ENCODE measurements around the gene SH3D19. TPM values are rescaled to one million over a fixed set of nuclear protein-coding genes. Genes with fewer than 3 reads are reported as not detected.
"Not testable (repeated sequence)": the region's sequence is repeated elsewhere in the genome, so short reads cannot be mapped to it uniquely, and the experiment has no call there.

The SH3D19 gene
- total RNA-seq, 4 donors from 2014 or later, result 117 to 200 (median 168) TPM

- peaks cover 0 to 11% (median 0%) of the 10 kb centered on the region in 3 donors for H3K4me1 ChIP-seq
- H3K9me3 ChIP-seq, result peaks cover 0 to 3% (median 0%) of the 10 kb centered on the region in 3 donors
- no peaks in the 10 kb centered on the region for H3K36me3 ChIP-seq
- H3K27ac ChIP-seq, result no peak overlapping the region
- TF ChIP-seq EP300 (IDR thresholded peaks at IDR 0.05) (no peak), POLR2A (IDR thresholded peaks at IDR 0.05) (no peak), CTCF (IDR thresholded peaks at IDR 0.05) (no peak), POLR2AphosphoS5 (IDR thresholded peaks at IDR 0.05) (no peak)
- no peak for ATAC-seq
- WGBS, 2 donors (ENCODE audit: low coverage in 1 of 2), result 88% methylated on average over 6 of the region's 7 CpGs
- H3K4me3 ChIP-seq, result no peak overlapping the region
- no peaks in the 10 kb centered on the region for H3K27me3 ChIP-seq
Observed at GRCh38 chr4:151287409-151287808, 38.0 kb downstream of the SH3D19 start.

DNA sequence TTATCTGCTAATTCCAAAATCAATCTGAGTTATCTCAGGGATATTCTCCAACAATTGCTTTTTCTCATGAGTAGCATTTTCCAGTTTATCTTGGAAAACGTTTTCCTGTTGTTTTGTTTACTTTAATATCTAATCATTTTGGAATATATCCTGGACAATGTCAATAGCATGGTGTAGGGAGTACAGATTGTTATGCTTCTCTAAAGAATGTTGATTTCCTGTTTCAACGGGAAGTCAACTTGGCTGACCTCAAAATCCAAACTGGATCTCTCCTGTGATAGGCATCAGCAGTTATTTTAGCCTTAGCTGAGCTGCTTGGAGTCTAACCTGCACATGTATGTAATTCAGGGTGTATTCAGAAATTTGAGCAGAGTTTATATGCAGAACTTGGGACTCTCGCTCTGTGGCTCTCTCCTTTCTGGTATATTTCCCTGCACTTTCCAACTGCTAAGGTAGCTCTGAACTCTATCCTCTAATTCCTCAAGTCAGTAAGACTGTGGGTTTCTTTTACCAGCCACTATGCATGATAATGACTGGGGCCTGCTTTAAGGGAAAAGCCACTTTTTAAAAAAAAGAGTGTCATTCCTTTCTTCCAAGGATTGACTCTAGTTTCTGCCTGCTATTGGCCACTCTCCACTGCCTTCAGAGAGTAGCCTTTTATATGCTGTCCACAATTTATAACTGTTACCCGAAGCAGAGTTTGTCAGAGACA is 40.7 kb downstream of the SH3D19 start:
- no peak for ATAC-seq
- H3K9me3 ChIP-seq, result peaks cover 0 to 3% (median 0%) of the 10 kb centered on the region in 3 donors
- TF ChIP-seq CTCF (IDR thresholded peaks at IDR 0.05) (no peak), EP300 (IDR thresholded peaks at IDR 0.05) (no peak), POLR2A (IDR thresholded peaks at IDR 0.05) (no peak), POLR2AphosphoS5 (IDR thresholded peaks at IDR 0.05) (no peak)
- H3K27me3 ChIP-seq, result no peaks in the 10 kb centered on the region
- 58 to 63% methylated on average over 3 to 4 of the region's 4 CpGs for WGBS, 2 donors (ENCODE audit: low coverage in 1 of 2)
- no peak overlapping the region for H3K4me3 ChIP-seq
- no peaks in the 10 kb centered on the region for H3K36me3 ChIP-seq
- peaks cover 0 to 18% (median 0%) of the 10 kb centered on the region in 3 donors for H3K4me1 ChIP-seq
- no peak overlapping the region for H3K27ac ChIP-seq

DNA sequence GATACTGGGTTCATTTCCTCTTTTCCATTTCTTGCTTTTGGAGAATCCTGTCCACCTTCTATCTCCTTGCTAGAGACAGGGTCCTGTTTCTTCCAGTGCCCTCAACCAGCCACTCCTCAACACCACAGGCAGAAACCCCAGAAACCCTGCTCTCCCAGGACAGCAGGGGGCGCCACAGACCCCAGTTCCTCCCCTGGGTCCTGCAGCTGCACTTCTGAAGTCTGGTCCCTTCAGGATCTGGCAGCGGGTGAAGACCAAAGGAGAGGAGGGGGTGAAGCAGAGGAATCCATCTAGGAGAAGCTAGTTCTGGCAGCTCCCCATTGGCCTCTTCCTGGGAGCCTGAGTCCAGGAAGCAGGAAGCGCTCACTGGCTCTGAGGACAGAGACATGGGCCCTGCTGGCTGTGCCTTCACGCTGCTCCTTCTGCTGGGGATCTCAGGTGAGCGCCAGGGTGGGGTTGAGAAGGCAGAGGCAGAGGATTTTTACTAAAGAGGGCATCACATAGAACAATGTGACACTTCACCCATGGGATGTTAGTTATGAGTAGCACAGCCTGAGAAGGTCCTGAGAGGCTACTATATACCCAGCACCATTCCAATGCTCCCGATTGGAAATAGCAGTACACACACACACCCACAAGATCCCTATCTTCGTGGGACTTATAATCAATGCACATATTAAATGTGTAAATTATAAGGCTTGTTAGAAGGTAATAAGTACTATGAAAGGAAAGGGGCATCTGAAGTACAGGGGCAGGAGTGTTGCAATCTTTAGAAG is 48.4 kb downstream of the SH3D19 start, which contains the start of gene PRSS48:
Gene PRSS48 (plus strand): TSS at position 375 of the 776 bp plus-strand sequence. CDS start 12 bp downstream, at position 387.
- ATAC-seq, result peak; percentile 36
- Histone ChIP-seq H3K9me3 (no peaks in the 10 kb centered on the region), H3K4me1 (peaks cover 0 to 24% (median 0%) of the 10 kb centered on the region in 3 donors), H3K27me3 (no peaks in the 10 kb centered on the region), H3K36me3 (no peaks in the 10 kb centered on the region), H3K4me3 (no peak within 1 kb of the TSS), H3K27ac (no peak within 1 kb of the TSS)
- TF ChIP-seq CTCF (IDR thresholded peaks at IDR 0.05) (peak; percentile 14 to 73 (median 40)), POLR2A (IDR thresholded peaks at IDR 0.05) (no peak)
- 72 to 83% methylated on average over 2 to 3 of the region's 7 CpGs for WGBS, 2 donors (ENCODE audit: low coverage in 1 of 2)

- not testable (repeated sequence) for H3K4me3 ChIP-seq, H3K27ac ChIP-seq, H3K4me1 ChIP-seq, ATAC-seq, H3K36me3 ChIP-seq, H3K9me3 ChIP-seq, H3K27me3 ChIP-seq
Observed at GRCh38 chr4:151268905-151269304, 56.5 kb downstream of the SH3D19 start.

DNA sequence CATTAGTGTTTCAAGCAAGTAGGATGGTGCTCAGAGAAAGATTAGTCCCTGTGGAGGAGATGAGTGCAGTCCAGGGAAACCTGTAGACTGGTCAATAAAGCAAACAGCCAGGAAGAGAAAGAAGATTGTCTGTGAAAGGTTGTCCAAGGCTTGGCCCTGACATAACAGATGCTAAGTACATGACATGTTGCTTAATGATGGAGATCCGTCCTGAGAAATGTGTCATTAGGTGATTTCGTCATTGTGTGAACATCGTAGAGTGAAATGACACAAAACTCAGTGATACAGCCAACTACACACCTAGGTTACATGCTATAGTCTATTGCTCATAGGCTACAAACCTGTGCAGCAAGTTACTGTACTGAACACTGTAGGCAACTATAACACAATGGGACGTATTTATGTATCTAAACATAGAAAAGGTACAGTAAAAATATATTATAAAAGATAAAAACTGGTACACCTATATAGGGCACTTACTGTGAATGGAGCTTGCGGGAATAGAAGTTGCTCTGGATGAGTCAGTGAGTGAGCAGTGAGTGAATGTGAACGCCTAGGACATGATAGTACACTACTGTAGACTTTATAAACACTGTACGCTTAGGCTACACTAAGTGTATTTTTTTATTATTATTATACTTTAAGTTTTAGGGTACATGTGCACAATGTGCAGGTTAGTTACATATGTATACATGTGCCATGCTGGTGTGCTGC is 57.4 kb downstream of the SH3D19 start:
- no peak for ATAC-seq
- Histone ChIP-seq H3K27ac (no peak overlapping the region), H3K27me3 (no peaks in the 10 kb centered on the region), H3K9me3 (no peaks in the 10 kb centered on the region), H3K4me3 (no peak overlapping the region), H3K36me3 (no peaks in the 10 kb centered on the region), H3K4me1 (peaks cover 0 to 10% (median 6%) of the 10 kb centered on the region in 3 donors)
- 90 to 98% methylated on average over 7 of the region's 7 CpGs for WGBS, 2 donors (ENCODE audit: low coverage in 1 of 2)
- no peak for TF ChIP-seq POLR2A (IDR thresholded peaks at IDR 0.05)
- TF ChIP-seq EP300 (IDR thresholded peaks at IDR 0.05), result no peak

Data from gastroesophageal sphincter (tissue), 4 donors.